Activated B cell treated with CpG ODN at 0.5 μM for 24 hours (primary cell): ENCODE data around the gene AP2A2. TPM values are rescaled to one million over a fixed set of nuclear protein-coding genes. Genes with fewer than 3 reads are reported as not detected.

Source experiments
- ATAC-seq: fragments of 200-7000 bp; cut with Tn5 transposase; one replicate; pipeline ENCODE4 v1.10.0; 2021; ENCODE audit warnings: low read depth, mild to moderate bottlenecking, moderate library complexity
- CTCF ChIA-PET: fragments of 350-600 bp; sonication (Branson Sonifier 250); formaldehyde crosslinking; loops from one replicate; lab custom pipeline; 2021; ENCODE audit warnings: antibody characterized with exemption; lab: Charles Lee
- POLR2A ChIA-PET: fragments of 350-600 bp; sonication (Branson Sonifier 250); formaldehyde crosslinking; loops from one replicate; lab custom pipeline; 2021; ENCODE audit warnings: antibody characterized with exemption; lab: Charles Lee
- DNase-seq: peaks from one replicate; pipeline ENCODE4 v3.0.0; 2022
- H3K27ac Mint-ChIP-seq: one replicate; pipeline ENCODE4 v1.8.0; 2020; ENCODE audit warnings: mixed read lengths
- H3K27me3 Mint-ChIP-seq: one replicate; pipeline ENCODE4 v1.8.0; 2021; ENCODE audit warnings: mixed read lengths
- H3K36me3 Mint-ChIP-seq: one replicate; pipeline ENCODE4 v1.8.0; 2021; ENCODE audit warnings: low read depth, mixed read lengths
- H3K4me1 Mint-ChIP-seq: one replicate; pipeline ENCODE4 v1.8.0; 2021; ENCODE audit warnings: mixed read lengths
- H3K4me3 Mint-ChIP-seq: one replicate; pipeline ENCODE4 v1.8.0; 2020; ENCODE audit warnings: mild to moderate bottlenecking, mixed read lengths
- H3K9me3 Mint-ChIP-seq: one replicate; pipeline ENCODE4 v1.8.0; 2020; ENCODE audit warnings: mixed read lengths
- CTCF ChIP-seq: fragments of 200-600 bp; IDR thresholded peaks from one replicate; pipeline ENCODE4 v1.8.0; 2022; ENCODE audit warnings: antibody characterized with exemption, mild to moderate bottlenecking
- intact Hi-C: fragments of 100-400 bp; cut with micrococcal nuclease; formaldehyde crosslinking; loops from one replicate; pipeline ENCODE4 v1.15.1; 2024
- total RNA-seq: library from RNA; stranded (reverse); gene quantifications from 2 replicates; pipeline ENCODE4 v1.2.3, GENCODE V29; 2022

The AP2A2 gene
- total RNA-seq, 1 donor from 2014 or later, result 49.6 TPM

GRCh38 chr11:1032310-1032891 lies 106.7 kb downstream of the AP2A2 start:
- Mint-ChIP-seq H3K9me3 (peaks cover 3% of the 10 kb centered on the region), H3K27ac (no peak overlapping the region), H3K36me3 (no peaks in the 10 kb centered on the region), H3K4me1 (no peaks in the 10 kb centered on the region), H3K27me3 (no peaks in the 10 kb centered on the region), H3K4me3 (no peak overlapping the region)
- no peak for TF ChIP-seq CTCF
- CTCF ChIA-PET, result no interaction called here
- no peak for ATAC-seq
- intact Hi-C loops, result no loop called here
- DNase-seq, result no peak
- POLR2A ChIA-PET, result no interaction called here

GRCh38 chr11:1033016-1033798 lies 107.5 kb downstream of the AP2A2 start:
- H3K9me3 Mint-ChIP-seq, result peaks cover 3% of the 10 kb centered on the region
- ATAC-seq (no peak), DNase-seq (no peak)
- no peak for TF ChIP-seq CTCF
- H3K27me3 Mint-ChIP-seq, result no peaks in the 10 kb centered on the region
- no peaks in the 10 kb centered on the region for H3K4me1 Mint-ChIP-seq
- CTCF ChIA-PET, result no interaction called here
- no peak overlapping the region for H3K4me3 Mint-ChIP-seq
- H3K27ac Mint-ChIP-seq, result no peak overlapping the region
- intact Hi-C loops, result no loop called here
- POLR2A ChIA-PET, result no interaction called here
- no peaks in the 10 kb centered on the region for H3K36me3 Mint-ChIP-seq

- no peak for ATAC-seq
- H3K27me3 Mint-ChIP-seq, result no peaks in the 10 kb centered on the region
- no peak for DNase-seq
- H3K9me3 Mint-ChIP-seq, result peaks cover 3% of the 10 kb centered on the region
- no peaks in the 10 kb centered on the region for H3K4me1 Mint-ChIP-seq
- H3K27ac Mint-ChIP-seq, result no peak overlapping the region
- H3K36me3 Mint-ChIP-seq, result no peaks in the 10 kb centered on the region
- TF ChIP-seq CTCF, result no peak
- ChIA-PET POLR2A (no interaction called here), CTCF (no interaction called here)
- no peak overlapping the region for H3K4me3 Mint-ChIP-seq
- intact Hi-C loops, result no loop called here
Measured at GRCh38 chr11:1034001-1034400, 108.3 kb downstream of the AP2A2 start.

GRCh38 chr11:1034456-1035295 lies 109.0 kb downstream of the AP2A2 start:
- POLR2A ChIA-PET, result no interaction called here
- intact Hi-C loops, result no loop called here
- CTCF ChIA-PET, result no interaction called here
- H3K27ac Mint-ChIP-seq, result no peak overlapping the region
- ATAC-seq (no peak), DNase-seq (no peak)
- no peaks in the 10 kb centered on the region for H3K27me3 Mint-ChIP-seq
- H3K36me3 Mint-ChIP-seq, result no peaks in the 10 kb centered on the region
- no peak overlapping the region for H3K4me3 Mint-ChIP-seq
- H3K9me3 Mint-ChIP-seq, result peaks cover 3% of the 10 kb centered on the region
- TF ChIP-seq CTCF, result no peak
- H3K4me1 Mint-ChIP-seq, result no peaks in the 10 kb centered on the region
